HG03469 (cell line): ENCODE measurements around the gene PEX14.

Experiments used
- ATAC-seq: cut with Tn5 transposase; IDR thresholded peaks from one replicate; pipeline ENCODE4 v1.9.1; 2021; ENCODE audit warnings: mild to moderate bottlenecking, moderate library complexity, moderate number of reproducible peaks; ENCODE audit not compliant: unreplicated experiment

Gene PEX14

GRCh38 chr1:10539411-10540043, 64.8 kb downstream of the PEX14 start:
- no peak for ATAC-seq

GRCh38 chr1:10540277-10541005, 65.7 kb downstream of the PEX14 start:
- no peak for ATAC-seq

DNA sequence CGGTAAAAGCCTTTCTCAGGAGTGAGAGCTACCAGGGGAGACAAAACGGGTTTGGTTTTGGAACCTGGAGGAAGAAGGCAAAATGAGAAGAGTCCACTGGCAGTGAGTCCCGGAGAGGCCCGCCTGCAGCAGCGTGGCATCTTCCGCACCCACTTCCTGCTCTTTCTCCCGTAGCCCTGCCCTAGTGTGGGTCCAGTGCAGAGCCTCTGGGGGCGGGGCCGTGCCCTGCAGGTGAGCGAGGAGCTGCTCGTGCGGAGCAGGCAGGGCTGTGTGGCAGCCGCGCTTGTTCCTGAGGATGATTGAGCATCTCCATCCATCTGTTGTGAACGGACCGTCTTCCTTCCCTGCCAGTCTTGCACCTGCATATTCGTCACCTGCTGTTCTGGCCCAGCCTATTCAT, 66.5 kb downstream of the PEX14 start:
- no peak for ATAC-seq

DNA sequence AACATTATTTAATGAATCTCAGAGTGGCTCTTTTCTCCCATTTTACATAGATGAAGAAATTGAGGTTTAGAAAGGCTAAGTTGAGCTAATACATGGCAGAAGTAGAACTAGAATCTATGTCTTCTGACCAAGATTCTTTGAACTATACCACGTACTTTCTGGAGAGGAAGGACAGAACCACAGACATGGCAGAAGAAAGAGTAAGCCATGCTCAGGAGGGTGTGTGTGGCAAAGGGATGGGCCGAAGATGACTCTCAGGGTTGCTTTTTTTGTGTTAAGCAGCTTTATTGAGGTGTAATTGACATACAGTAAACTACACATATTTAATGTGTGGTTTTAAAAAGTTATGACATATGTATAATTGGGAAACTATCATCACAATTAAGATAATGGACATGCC, 69.5 kb downstream of the PEX14 start:
- ATAC-seq, result no peak

- no peak for ATAC-seq
These were observed 72.1 kb downstream of the PEX14 start for GRCh38 chr1:10546896-10547295.

GRCh38 chr1:10549904-10550664, 75.3 kb downstream of the PEX14 start:
- no peak for ATAC-seq

- ATAC-seq, result no peak
These were observed 78.4 kb downstream of the PEX14 start for GRCh38 chr1:10553118-10553517.

- ATAC-seq, result no peak
These were observed 81.1 kb downstream of the PEX14 start for GRCh38 chr1:10555635-10556429.

DNA sequence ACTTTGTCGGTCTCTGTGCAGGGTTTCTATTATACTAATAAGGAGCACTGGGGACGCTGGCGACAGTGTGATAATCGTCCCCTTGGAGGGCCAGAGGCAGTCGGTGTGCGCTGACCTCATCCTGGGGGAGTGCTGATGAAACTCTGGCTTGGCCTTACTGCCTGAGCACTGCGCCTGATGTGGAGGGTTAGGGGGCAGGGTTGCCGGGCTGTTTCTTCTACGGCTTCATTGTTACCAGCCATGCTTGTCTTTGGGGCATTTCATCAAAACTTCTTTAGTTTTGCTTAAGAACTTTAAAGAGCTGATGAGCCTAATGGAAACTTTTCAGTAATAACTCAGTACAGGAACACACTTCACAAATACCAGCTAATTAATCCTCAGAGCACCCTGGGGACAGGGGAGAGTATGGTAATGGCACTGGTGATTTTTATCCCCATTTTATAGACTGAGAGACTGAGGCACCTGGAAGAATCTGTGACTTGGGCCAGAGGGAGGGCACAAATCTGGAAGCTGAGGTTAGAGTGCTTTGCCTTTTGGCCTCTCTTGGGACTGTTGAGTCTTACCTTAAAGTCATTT, 81.8 kb downstream of the PEX14 start:
- no peak for ATAC-seq

GRCh38 chr1:10557714-10558113, 83.0 kb downstream of the PEX14 start:
- ATAC-seq, result no peak

- ATAC-seq, result no peak
These were observed 84.6 kb downstream of the PEX14 start for GRCh38 chr1:10559386-10559785.

DNA sequence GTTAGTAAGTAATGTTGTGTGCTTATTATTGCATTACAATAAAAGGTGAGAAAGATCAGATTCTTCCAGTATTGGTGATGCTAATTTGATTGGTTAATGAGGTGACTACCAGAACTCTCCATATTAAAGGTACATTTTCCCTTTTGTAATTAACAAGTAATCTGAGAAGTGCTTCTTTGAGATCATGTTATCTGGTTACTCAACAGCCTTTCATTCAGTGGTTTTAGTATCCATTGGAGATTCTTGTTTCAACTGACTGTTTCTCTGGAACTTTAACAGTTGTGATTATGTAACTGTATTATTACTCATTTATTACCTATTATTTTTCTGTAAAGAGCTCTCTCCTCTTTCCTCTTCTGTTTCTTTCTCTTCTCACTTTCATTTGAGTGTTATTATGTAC, 86.7 kb downstream of the PEX14 start:
- ATAC-seq, result no peak

- ATAC-seq, result no peak
These were observed 87.2 kb downstream of the PEX14 start for GRCh38 chr1:10561955-10562354.

DNA sequence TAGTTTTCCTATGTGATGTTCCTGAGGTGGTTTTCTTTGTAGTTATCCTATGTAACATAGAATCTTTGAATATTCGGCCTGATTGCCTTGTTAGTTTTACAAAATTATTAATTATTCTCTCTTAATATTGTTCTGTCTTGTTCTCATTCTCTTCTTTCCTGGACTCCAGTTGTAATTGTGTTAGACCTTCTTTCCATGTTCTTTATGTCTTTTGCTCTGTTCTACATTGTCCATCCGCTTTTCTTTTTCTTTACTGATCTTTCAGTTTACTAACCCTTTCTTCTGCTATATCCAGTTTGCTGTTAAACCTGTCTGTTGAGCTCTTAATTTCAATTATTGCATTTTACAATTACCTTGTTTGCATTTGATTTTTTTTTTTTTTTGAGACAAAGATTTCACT, 89.3 kb downstream of the PEX14 start:
- no peak for ATAC-seq

DNA sequence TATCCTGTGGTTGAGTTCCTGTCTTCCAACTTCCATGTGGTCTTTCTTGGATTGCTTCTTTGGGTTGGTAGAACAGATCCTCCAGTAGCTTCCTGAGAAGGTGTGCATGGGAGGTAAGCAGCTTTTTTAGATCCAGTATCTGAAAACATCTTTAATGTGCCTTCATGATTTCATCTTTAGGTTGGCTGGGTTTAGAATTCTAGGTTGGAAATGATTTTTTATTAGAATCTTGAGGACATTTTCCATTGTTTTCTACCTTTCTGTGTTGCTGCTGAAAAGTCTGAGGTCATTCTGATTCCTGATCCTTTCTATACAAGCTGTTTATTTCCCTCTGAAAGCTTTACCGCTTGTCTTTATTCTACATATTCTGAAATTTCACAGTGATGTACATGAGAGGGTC, 94.8 kb downstream of the PEX14 start:
- ATAC-seq, result no peak

DNA sequence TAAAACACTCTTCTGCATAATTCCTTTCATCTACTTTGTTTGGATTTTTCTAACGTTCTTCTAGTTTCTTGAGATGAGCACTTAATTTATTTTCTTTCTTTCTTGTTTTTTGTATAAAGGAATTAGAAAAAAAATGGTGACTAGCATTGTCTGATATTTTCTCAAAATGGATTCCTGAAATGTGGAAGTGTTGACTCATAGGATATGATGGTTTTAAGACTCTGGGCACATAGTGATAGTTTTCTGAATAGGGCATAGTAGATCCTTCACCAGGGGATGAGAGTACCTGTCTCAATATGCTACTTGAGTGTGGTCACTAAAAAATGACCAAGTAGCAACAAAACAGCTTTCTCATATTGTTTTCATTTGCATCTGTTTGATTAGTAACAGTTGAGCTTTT, 100.9 kb downstream of the PEX14 start:
- ATAC-seq, result no peak

- ATAC-seq, result no peak
These were observed 103.3 kb downstream of the PEX14 start for GRCh38 chr1:10578070-10578469.

- no peak for ATAC-seq
These were observed 108.9 kb downstream of the PEX14 start for GRCh38 chr1:10583641-10584040.

GRCh38 chr1:10585242-10585641, 110.5 kb downstream of the PEX14 start:
- no peak for ATAC-seq

GRCh38 chr1:10586125-10586524, 111.4 kb downstream of the PEX14 start:
- ATAC-seq, result no peak

- ATAC-seq, result no peak
These were observed 113.9 kb downstream of the PEX14 start for GRCh38 chr1:10588640-10589039.
